ENCODE data around the gene RBMS3.

- no peak for TF ChIP-seq EZH2 (IDR thresholded peaks at IDR 0.05; ENCODE audit: low read depth, unreplicated experiment)
- no peak for TF ChIP-seq CTCF (conservative IDR thresholded peaks at IDR 0.05; ENCODE audit: low read depth in 2 of 2)
- TF ChIP-seq POLR2AphosphoS5 (IDR thresholded peaks at IDR 0.05; ENCODE audit: low read depth): no peak
- no peak for TF ChIP-seq EZH2phosphoT487 (IDR thresholded peaks at IDR 0.05; ENCODE audit: unreplicated experiment)
- TF ChIP-seq, protein P1, sequence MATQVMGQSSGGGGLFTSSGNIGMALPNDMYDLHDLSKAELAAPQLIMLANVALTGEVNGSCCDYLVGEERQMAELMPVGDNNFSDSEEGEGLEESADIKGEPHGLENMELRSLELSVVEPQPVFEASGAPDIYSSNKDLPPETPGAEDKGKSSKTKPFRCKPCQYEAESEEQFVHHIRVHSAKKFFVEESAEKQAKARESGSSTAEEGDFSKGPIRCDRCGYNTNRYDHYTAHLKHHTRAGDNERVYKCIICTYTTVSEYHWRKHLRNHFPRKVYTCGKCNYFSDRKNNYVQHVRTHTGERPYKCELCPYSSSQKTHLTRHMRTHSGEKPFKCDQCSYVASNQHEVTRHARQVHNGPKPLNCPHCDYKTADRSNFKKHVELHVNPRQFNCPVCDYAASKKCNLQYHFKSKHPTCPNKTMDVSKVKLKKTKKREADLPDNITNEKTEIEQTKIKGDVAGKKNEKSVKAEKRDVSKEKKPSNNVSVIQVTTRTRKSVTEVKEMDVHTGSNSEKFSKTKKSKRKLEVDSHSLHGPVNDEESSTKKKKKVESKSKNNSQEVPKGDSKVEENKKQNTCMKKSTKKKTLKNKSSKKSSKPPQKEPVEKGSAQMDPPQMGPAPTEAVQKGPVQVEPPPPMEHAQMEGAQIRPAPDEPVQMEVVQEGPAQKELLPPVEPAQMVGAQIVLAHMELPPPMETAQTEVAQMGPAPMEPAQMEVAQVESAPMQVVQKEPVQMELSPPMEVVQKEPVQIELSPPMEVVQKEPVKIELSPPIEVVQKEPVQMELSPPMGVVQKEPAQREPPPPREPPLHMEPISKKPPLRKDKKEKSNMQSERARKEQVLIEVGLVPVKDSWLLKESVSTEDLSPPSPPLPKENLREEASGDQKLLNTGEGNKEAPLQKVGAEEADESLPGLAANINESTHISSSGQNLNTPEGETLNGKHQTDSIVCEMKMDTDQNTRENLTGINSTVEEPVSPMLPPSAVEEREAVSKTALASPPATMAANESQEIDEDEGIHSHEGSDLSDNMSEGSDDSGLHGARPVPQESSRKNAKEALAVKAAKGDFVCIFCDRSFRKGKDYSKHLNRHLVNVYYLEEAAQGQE (IDR thresholded peaks at IDR 0.05; ENCODE audit: unreplicated experiment): no peak
Measured at GRCh38 chr3:29441422-29441821, 160.6 kb downstream of the RBMS3 start.
